ENCODE measurements around the gene C5orf24. TPM values are rescaled to one million over a fixed set of nuclear protein-coding genes. Genes with fewer than 3 reads are reported as not detected.

Gene C5orf24
- total RNA-seq, 1 donor from 2014 or later, result 43.5 TPM

DNA sequence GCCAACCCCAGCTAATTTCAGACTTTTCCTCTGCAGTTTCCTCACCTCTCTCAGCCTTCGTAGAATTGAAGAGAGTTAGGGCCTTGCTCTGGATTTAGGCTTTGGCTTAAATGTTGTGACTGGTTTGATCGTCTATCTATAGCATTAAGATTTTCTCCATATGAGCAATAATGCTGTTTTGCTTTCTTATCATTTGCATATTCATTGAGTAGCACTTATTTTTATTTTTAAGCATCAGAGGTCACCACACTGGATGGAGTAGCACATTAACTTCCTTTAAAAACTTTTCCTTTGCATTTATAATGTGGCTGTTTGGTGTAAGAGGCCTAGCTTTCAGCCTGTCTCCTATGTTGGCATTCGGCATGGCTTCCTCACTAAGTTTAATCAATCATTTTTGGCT is 46.5 kb downstream of the C5orf24 start:
- Mint-ChIP-seq H3K27me3 (ENCODE audit: unreplicated experiment) (peaks cover 1% of the 10 kb centered on the region), H3K4me1 (ENCODE audit: unreplicated experiment) (no peaks in the 10 kb centered on the region), H3K9me3 (ENCODE audit: unreplicated experiment) (no peaks in the 10 kb centered on the region), H3K36me3 (ENCODE audit: low read depth, unreplicated experiment) (peaks cover 15% of the 10 kb centered on the region), H3K4me3 (ENCODE audit: unreplicated experiment) (no peak overlapping the region), H3K27ac (ENCODE audit: unreplicated experiment) (no peak overlapping the region)
- TF ChIP-seq, protein P1, sequence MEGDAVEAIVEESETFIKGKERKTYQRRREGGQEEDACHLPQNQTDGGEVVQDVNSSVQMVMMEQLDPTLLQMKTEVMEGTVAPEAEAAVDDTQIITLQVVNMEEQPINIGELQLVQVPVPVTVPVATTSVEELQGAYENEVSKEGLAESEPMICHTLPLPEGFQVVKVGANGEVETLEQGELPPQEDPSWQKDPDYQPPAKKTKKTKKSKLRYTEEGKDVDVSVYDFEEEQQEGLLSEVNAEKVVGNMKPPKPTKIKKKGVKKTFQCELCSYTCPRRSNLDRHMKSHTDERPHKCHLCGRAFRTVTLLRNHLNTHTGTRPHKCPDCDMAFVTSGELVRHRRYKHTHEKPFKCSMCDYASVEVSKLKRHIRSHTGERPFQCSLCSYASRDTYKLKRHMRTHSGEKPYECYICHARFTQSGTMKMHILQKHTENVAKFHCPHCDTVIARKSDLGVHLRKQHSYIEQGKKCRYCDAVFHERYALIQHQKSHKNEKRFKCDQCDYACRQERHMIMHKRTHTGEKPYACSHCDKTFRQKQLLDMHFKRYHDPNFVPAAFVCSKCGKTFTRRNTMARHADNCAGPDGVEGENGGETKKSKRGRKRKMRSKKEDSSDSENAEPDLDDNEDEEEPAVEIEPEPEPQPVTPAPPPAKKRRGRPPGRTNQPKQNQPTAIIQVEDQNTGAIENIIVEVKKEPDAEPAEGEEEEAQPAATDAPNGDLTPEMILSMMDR (IDR thresholded peaks at IDR 0.05; ENCODE audit: unreplicated experiment), result no peak
- no peak for DNase-seq (ENCODE audit: low spot score)

DNA sequence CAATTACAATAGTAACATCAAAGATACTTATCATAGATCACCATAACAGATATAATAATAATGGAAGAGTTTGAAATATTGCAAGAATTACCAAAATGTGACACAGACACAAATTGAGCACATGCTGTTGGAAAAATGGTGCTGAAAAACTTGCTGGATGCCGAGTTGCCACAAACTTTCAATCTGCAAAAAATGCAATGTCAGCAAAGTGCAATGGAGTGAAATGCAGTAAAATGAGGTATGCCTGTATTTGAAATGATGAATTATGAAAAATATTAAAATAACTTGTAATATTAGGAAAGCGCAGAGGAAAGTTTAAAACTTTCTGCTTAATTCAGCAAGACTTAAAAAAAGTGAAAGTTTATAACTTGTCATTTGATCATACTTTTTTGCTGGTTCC is 47.2 kb downstream of the C5orf24 start:
- Mint-ChIP-seq H3K4me3 (ENCODE audit: unreplicated experiment) (no peak overlapping the region), H3K36me3 (ENCODE audit: low read depth, unreplicated experiment) (peaks cover 15% of the 10 kb centered on the region), H3K27ac (ENCODE audit: unreplicated experiment) (no peak overlapping the region), H3K4me1 (ENCODE audit: unreplicated experiment) (no peaks in the 10 kb centered on the region), H3K27me3 (ENCODE audit: unreplicated experiment) (no peaks in the 10 kb centered on the region), H3K9me3 (ENCODE audit: unreplicated experiment) (no peaks in the 10 kb centered on the region)
- TF ChIP-seq, protein P1 (IDR thresholded peaks at IDR 0.05; ENCODE audit: unreplicated experiment), result no peak
- DNase-seq (ENCODE audit: low spot score), result no peak

- TF ChIP-seq, protein P1 (IDR thresholded peaks at IDR 0.05; ENCODE audit: unreplicated experiment), result no peak
- no peak overlapping the region for H3K4me3 Mint-ChIP-seq (ENCODE audit: unreplicated experiment)
- peaks cover 15% of the 10 kb centered on the region for H3K36me3 Mint-ChIP-seq (ENCODE audit: low read depth, unreplicated experiment)
- no peaks in the 10 kb centered on the region for H3K27me3 Mint-ChIP-seq (ENCODE audit: unreplicated experiment)
- no peak overlapping the region for H3K27ac Mint-ChIP-seq (ENCODE audit: unreplicated experiment)
- no peak for DNase-seq (ENCODE audit: low spot score)
- H3K4me1 Mint-ChIP-seq (ENCODE audit: unreplicated experiment), result no peaks in the 10 kb centered on the region
- H3K9me3 Mint-ChIP-seq (ENCODE audit: unreplicated experiment), result no peaks in the 10 kb centered on the region
Observed at GRCh38 chr5:134893748-134894505, 48.2 kb downstream of the C5orf24 start.

DNA sequence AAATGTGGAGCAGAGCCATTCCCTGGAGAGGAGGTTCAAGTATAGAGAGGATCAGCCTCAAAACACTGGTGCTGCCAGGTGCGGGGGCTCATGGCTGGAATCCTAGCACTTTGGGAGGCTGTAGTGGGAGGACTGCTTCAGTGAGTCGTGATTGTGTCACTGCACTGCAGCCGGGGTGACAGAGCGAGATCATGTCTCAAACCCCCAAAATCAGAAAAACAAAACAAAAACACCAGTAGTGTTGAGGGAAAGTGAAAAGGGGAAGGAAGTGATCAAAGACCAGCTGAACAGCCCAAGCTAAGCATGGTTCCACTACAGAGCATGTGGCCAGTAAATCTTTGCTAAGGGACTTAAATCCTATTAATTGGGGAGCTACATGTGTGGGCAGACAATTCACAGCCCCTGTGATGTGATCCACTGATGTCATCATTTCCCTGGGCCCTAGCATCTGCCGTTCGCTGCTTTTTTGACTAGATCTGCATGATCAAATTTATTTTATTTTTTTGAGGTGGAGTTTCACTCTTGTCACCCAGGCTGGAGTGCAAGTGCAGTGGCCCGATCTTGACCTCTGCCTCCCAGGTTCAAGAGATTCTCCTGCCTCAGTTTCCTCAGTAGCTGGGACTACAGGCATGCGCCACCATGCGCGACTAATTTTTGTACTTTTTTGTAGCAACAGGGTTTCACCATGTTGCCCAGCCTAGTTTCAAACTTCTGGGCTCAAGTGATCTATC is 56.5 kb downstream of the C5orf24 start:
- TF ChIP-seq, protein P1 (IDR thresholded peaks at IDR 0.05; ENCODE audit: unreplicated experiment), result no peak
- Mint-ChIP-seq H3K9me3 (ENCODE audit: unreplicated experiment) (no peaks in the 10 kb centered on the region), H3K4me3 (ENCODE audit: unreplicated experiment) (no peak overlapping the region), H3K36me3 (ENCODE audit: low read depth, unreplicated experiment) (no peaks in the 10 kb centered on the region), H3K27me3 (ENCODE audit: unreplicated experiment) (peaks cover 2% of the 10 kb centered on the region), H3K27ac (ENCODE audit: unreplicated experiment) (peak overlapping the region; percentile 61), H3K4me1 (ENCODE audit: unreplicated experiment) (peaks cover 3% of the 10 kb centered on the region)
- DNase-seq (ENCODE audit: low spot score), result no peak
